ENCODE results near the gene LHX6. TPM values are rescaled to one million over a fixed set of nuclear protein-coding genes. Genes with fewer than 3 reads are reported as not detected.
A peak's percentile ranks its signal among the peaks of the same experiment; 100 is the strongest.

Gene LHX6
- total and polyA plus RNA-seq, 9 of the 15 experiments (the other 6 are each of a cell fraction or from before 2014, with no cell fraction given), result 2.8 to 16.3 (median 7.9) TPM

DNA sequence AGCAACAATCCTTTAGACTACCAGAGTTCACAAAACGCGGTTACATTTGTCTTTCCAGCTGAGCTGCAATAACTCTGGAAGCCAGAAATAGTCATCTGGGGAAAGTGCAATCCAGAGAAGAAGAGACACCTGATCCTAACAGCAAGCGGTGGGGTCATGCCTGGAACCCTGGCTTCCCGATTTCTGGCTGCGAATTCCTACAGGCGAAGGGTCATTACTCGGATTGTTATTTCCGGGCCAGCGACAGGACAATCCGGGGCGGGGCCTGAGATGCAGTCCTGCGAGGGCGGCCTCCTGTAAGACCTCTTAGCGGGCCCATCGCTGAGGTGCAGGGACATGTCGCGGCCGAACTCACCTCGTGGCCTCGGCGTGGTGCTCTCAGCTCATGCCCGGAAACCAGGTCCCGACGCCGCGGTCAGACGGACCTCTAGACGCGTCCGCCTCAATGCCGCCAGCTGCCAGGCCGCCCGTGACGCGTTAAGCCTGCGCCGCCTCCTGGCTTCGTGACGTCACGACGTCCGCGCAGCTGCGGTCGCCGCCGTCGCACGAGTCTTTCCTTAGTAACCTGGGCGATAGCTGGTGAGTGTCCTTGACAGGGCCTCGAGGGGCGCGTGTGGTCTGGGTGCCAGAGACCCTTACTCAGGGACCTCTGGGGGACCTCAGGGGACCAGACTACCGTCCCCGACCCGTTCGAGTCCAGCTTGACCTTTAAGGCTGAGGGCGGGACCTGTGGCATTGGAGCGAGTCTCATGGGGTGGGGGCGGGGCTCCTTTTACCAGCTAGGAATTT, 35.8 kb upstream of the LHX6 start, which contains the start of the genes MRRF and RBM18 (continued):
- TF ChIP-seq RBM15 (IDR thresholded peaks at IDR 0.05; ENCODE audit: insufficient read depth, low read length), result no peak
- no peak for TF ChIP-seq MIER1 (IDR thresholded peaks at IDR 0.05; ENCODE audit: low read depth)
- no peak for TF ChIP-seq NR1H2 (CRISPR knock-in tag; IDR thresholded peaks at IDR 0.05)
- TF ChIP-seq NONO (IDR thresholded peaks at IDR 0.05; ENCODE audit: low read depth in 2 of 2, low read length in 1 of 2), result no peak; a peak in 1 of 4 replicates
- no peak for TF ChIP-seq ZNF584 (CRISPR knock-in tag; IDR thresholded peaks at IDR 0.05; ENCODE audit: low read depth)
- TF ChIP-seq, protein P1, sequence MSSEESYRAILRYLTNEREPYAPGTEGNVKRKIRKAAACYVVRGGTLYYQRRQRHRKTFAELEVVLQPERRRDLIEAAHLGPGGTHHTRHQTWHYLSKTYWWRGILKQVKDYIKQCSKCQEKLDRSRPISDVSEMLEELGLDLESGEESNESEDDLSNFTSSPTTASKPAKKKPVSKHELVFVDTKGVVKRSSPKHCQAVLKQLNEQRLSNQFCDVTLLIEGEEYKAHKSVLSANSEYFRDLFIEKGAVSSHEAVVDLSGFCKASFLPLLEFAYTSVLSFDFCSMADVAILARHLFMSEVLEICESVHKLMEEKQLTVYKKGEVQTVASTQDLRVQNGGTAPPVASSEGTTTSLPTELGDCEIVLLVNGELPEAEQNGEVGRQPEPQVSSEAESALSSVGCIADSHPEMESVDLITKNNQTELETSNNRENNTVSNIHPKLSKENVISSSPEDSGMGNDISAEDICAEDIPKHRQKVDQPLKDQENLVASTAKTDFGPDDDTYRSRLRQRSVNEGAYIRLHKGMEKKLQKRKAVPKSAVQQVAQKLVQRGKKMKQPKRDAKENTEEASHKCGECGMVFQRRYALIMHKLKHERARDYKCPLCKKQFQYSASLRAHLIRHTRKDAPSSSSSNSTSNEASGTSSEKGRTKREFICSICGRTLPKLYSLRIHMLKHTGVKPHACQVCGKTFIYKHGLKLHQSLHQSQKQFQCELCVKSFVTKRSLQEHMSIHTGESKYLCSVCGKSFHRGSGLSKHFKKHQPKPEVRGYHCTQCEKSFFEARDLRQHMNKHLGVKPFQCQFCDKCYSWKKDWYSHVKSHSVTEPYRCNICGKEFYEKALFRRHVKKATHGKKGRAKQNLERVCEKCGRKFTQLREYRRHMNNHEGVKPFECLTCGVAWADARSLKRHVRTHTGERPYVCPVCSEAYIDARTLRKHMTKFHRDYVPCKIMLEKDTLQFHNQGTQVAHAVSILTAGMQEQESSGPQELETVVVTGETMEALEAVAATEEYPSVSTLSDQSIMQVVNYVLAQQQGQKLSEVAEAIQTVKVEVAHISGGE (CRISPR knock-in tag; IDR thresholded peaks at IDR 0.05), result no peak
- TF ChIP-seq KAT7 (CRISPR knock-in tag; IDR thresholded peaks at IDR 0.05; ENCODE audit: borderline replicate concordance), result no peak
- peak; percentile 70 for TF ChIP-seq TAF9B (IDR thresholded peaks at IDR 0.05; ENCODE audit: partially characterized antibody)
- TF ChIP-seq TRIM24 (IDR thresholded peaks at IDR 0.05), result 0 out of 4 replicates have a peak, but pooled peaks of 1 of the 2 experiments have one; percentile 16
- TF ChIP-seq HNRNPUL1 (IDR thresholded peaks at IDR 0.05; ENCODE audit: low read length), result no peak
- TF ChIP-seq, protein P2, sequence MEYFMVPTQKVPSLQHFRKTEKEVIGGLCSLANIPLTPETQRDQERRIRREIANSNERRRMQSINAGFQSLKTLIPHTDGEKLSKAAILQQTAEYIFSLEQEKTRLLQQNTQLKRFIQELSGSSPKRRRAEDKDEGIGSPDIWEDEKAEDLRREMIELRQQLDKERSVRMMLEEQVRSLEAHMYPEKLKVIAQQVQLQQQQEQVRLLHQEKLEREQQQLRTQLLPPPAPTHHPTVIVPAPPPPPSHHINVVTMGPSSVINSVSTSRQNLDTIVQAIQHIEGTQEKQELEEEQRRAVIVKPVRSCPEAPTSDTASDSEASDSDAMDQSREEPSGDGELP (CRISPR knock-in tag; IDR thresholded peaks at IDR 0.05; ENCODE audit: borderline replicate concordance), result peak; percentile 99
- TF ChIP-seq, protein P3, sequence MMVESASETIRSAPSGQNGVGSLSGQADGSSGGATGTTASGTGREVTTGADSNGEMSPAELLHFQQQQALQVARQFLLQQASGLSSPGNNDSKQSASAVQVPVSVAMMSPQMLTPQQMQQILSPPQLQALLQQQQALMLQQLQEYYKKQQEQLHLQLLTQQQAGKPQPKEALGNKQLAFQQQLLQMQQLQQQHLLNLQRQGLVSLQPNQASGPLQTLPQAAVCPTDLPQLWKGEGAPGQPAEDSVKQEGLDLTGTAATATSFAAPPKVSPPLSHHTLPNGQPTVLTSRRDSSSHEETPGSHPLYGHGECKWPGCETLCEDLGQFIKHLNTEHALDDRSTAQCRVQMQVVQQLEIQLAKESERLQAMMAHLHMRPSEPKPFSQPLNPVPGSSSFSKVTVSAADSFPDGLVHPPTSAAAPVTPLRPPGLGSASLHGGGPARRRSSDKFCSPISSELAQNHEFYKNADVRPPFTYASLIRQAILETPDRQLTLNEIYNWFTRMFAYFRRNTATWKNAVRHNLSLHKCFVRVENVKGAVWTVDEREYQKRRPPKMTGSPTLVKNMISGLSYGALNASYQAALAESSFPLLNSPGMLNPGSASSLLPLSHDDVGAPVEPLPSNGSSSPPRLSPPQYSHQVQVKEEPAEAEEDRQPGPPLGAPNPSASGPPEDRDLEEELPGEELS (CRISPR knock-in tag; IDR thresholded peaks at IDR 0.05; ENCODE audit: borderline replicate concordance), result no peak
- no peak for TF ChIP-seq ZNF140 (CRISPR knock-in tag; IDR thresholded peaks at IDR 0.05)
- TF ChIP-seq, protein P4, sequence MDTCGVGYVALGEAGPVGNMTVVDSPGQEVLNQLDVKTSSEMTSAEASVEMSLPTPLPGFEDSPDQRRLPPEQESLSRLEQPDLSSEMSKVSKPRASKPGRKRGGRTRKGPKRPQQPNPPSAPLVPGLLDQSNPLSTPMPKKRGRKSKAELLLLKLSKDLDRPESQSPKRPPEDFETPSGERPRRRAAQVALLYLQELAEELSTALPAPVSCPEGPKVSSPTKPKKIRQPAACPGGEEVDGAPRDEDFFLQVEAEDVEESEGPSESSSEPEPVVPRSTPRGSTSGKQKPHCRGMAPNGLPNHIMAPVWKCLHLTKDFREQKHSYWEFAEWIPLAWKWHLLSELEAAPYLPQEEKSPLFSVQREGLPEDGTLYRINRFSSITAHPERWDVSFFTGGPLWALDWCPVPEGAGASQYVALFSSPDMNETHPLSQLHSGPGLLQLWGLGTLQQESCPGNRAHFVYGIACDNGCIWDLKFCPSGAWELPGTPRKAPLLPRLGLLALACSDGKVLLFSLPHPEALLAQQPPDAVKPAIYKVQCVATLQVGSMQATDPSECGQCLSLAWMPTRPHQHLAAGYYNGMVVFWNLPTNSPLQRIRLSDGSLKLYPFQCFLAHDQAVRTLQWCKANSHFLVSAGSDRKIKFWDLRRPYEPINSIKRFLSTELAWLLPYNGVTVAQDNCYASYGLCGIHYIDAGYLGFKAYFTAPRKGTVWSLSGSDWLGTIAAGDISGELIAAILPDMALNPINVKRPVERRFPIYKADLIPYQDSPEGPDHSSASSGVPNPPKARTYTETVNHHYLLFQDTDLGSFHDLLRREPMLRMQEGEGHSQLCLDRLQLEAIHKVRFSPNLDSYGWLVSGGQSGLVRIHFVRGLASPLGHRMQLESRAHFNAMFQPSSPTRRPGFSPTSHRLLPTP (IDR thresholded peaks at IDR 0.05; ENCODE audit: borderline replicate concordance, extremely low read depth, insufficient read length), result no peak
- TF ChIP-seq TAF1 (IDR thresholded peaks at IDR 0.05; ENCODE audit: control insufficient read depth, extremely low read depth, insufficient read depth, low read length, severe bottlenecking), result peak; percentile 90
- TF ChIP-seq U2AF1 (optimal IDR thresholded peaks at IDR 0.05; ENCODE audit: low read depth, low read length), result no peak

All from K562 (cell line).